HG02885 (cell line): Measurements from ENCODE around the gene FUT7.

Experiments used
- ATAC-seq: cut with Tn5 transposase; IDR thresholded peaks from one replicate; pipeline ENCODE4 v1.9.1; 2021; ENCODE audit warnings: mild to moderate bottlenecking; ENCODE audit not compliant: unreplicated experiment, poor library complexity

The FUT7 gene, protein sequence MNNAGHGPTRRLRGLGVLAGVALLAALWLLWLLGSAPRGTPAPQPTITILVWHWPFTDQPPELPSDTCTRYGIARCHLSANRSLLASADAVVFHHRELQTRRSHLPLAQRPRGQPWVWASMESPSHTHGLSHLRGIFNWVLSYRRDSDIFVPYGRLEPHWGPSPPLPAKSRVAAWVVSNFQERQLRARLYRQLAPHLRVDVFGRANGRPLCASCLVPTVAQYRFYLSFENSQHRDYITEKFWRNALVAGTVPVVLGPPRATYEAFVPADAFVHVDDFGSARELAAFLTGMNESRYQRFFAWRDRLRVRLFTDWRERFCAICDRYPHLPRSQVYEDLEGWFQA

DNA sequence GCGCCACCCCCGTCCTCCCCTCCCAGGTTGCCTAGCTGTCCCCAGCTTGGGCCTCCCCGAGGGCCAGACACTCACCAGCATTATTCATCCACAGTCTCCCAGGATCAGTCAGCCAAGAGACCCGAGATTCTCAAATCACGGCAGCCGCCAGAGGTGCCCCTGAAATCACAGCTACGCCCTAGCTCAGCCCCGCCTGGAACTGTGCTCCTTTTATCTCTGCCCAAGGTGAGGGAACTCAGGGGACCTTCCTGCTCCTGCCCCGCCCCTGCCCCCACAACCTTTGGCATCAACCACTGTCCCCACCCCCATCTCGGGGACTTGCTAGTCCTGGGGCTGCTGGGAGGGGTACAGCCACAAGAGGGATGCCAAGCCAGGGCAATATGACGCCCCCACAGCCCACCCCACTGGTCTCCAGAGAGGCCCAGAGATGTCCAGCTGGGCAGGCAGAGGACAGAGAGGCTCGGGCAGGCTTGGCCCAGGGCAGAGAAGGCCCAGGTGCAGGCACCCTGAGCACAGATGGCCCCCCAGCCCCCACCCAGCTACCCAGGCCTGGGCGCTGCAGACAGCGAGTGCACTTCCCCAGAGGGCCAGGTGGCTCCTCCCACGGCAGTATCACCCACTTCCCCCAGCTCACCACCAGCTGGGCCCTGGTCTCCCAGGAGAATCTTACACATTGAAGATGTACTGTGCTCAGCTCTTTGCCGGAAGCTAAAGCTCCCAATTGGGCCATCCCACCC is at the start of gene FUT7:
Gene FUT7, minus strand, starts transcription at position 185 of the 737 bp plus-strand sequence. Its CDS starts 97 bp downstream, at position 88.
- no peak for ATAC-seq

DNA sequence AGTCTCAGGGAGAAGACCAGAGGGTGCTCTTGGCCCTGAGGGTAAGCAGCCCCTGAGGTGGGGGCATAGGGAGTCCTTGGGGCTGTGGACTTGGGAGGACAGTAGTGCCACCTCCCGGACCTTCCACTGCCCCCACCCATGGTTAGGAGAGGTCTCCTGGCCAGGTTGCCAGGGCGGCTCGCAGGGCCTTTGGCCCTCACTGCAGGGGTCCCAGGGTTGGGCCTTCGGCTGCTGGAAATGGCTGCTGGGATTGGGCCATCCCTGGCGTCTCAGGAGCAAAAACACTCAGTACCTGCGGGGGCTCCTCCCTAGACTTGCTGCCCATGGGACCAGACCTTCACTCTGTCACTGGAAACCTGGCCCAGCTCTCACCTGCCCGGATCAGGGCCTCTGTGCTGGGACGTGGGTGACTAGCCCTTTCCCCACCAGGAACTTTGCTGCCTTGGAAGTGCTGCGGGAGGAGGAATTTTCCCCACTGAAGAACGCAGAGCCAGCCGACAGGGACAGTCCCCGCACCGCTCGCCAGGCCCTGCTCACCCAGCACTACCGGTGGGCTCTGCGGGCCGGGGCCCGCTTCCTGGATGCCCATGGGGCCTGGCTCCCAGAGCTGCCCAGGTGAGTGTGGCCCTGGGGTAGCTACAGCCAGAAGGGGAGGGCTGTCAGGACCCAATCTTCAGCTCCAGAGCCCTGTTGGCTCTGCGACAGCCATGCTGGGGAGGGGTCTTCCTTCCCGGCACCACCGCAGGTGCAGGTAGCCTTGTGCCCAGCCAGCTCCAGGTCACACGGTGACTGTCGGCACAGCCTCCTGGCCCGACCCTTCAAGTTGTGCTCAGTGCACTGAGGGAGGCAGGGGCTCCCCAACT is 48.6 kb upstream of the FUT7 start:
- no peak for ATAC-seq

DNA sequence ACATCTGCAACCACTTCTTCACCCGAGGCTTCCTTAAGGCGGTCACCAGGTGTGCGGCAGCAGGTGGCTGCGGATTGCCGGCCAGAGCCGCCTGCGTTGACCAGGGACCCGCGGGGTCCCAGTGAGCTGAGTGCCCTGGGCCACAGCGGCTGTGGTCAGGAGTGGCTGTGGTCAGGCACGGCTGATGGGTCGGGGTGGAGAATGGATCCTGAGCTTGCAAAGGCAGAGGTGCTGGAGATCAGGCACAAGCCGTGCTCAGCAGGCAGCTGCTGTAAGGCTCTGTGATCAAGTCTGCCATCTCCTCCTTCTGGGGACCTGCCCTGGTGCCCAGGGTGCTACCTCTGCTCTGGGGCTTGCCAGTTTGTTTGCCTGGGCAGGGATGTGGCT is 47.5 kb upstream of the FUT7 start:
- no peak for ATAC-seq

DNA sequence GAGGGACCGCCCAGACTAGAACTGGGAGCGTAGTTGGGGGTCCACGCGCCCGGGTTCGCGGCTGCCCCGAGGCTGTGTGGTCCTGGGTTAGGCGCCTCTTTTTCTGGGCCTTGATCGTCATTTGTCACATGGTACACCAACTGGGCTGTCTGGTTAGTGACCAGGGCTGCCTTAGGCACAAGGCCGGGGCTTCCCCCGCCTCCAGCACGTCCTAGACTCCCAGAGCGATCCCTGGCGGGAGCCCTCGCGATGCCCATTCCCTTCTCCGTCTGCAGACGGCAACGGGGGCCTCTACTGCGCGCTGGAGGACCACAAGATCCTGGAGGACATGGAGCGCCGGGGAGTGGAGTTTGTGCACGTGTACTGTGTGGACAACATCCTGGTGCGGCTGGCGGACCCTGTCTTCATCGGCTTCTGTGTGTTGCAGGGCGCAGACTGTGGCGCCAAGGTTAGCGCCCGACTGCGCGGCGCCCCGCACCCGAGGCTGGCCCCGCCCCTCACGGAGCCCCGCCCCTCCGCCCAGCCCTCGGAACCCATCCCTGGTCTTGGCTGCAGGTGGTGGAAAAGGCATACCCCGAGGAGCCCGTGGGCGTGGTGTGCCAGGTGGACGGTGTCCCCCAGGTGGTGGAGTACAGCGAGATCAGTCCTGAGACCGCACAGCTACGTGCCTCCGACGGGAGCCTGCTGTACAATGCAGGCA is 47.0 kb upstream of the FUT7 start:
- ATAC-seq, result no peak

DNA sequence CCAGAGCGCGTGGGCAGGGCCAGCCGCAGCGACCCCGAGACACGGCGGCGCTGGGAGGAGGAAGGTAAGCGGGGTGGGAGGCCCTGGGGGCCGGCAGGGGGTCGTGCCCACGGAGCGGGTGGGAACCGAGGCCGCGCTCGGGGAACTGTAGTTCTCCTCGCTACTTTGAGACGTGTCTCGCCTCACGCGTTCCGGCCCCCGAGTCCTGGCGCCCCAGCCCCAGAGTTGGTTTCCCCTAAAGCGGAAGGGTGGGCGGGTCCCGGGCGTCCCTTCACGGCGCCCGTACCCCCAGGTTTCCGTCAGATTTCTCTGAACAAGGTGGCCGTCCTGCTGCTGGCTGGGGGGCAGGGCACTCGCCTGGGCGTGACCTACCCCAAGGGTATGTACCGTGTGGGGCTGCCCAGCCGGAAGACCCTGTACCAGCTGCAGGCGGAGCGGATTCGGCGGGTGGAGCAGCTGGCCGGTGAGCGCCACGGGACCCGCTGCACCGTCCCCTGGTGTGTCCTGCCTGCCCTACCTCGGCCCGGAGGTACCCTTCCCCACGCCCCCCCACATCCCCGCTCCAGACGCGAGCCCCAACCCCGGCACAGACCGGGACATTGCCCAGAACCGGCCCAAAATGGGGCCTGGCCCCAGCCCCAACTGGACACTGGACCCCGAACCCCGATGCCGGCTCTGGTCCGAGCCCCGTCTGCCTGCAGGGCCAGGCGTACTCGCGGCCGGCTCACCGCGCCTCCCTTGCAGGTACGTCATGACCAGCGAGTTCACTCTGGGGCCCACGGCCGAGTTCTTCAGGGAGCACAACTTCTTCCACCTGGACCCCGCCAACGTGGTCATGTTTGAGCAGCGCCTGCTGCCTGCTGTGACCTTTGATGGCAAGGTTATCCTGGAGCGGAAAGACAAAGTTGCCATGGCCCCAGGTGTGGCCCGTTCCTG is 46.1 kb upstream of the FUT7 start:
- ATAC-seq, result peak; percentile 20

DNA sequence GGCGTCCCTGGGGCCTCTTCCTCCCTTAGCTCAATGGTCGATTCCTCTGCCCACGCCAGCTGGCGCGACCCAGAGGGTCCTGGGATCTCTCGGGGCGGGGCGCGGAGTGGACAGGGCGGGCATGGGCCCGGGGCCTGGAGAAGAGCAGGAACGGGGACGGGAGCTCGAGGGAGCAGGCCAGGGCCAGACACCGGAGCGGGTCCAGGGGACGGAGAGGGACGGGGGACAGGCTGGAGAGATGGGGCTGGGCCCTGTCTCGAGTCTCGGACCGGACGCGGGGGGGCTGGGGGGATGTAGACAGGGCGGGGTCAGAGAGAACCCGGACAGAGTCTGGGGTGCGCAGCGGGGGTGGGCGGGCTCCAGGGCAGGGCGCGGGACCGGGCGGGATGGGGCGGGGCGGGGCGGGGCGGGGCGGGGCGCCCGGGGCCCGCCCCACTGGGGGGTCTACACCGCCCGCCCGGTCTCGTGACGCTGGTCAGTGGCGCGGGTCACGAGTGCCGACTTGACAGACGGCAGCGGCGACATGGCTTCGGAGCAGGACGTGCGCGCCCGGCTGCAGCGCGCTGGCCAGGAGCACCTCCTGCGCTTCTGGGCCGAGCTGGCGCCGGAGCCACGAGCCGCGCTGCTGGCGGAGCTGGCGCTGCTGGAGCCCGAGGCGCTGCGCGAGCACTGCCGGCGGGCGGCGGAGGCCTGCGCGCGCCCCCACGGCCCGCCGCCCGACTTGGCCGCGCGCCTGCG is 45.3 kb upstream of the FUT7 start, which contains the start of gene UAP1L1:
Gene UAP1L1, plus strand, starts transcription at position 508 of the 738 bp plus-strand sequence. Its CDS starts 16 bp downstream, at position 524.
- ATAC-seq, result peak; percentile 65

DNA sequence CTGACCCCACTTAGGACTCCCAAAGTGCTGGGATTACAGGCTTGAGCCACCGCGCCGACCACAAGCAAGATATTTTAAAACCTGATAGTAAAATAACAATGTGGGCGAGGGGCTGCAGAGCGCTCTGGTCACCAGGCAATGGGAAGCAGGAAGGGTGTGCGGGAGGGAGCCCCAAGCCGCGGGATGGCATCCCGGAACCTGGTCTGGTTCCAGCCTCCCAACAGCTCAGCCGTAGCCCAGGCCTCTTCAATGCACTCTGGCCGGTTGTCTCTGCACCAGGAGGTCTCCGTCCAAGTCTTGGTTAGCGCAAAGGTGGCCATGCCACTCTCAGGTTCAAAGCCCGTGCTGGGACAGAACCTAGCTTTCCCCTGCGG is 44.7 kb upstream of the FUT7 start:
- ATAC-seq, result peak; percentile 1

DNA sequence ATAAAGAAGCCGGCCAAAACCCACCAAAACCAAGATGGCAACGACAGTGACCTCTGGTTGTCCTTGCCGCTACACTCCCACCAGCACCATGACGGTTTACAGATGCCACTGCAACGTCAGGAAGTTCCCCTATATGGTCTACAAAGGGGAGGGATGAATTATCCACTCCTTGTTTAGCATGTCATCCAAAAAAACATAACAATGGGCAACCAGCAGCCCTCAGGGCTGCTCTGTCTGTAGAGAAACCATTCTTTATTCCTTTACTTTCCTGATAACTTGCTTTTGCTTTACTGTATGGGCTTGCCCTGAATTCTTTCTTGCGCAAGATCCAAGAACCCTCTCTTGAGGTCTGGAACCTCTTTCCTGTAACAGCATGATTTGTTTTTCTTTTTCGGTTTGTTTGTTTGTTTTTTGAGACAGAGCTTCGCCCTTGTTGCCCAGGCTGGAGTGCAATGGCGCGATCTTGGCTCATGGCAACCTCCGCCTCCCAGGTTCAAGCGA is 43.4 kb upstream of the FUT7 start:
- ATAC-seq, result no peak

DNA sequence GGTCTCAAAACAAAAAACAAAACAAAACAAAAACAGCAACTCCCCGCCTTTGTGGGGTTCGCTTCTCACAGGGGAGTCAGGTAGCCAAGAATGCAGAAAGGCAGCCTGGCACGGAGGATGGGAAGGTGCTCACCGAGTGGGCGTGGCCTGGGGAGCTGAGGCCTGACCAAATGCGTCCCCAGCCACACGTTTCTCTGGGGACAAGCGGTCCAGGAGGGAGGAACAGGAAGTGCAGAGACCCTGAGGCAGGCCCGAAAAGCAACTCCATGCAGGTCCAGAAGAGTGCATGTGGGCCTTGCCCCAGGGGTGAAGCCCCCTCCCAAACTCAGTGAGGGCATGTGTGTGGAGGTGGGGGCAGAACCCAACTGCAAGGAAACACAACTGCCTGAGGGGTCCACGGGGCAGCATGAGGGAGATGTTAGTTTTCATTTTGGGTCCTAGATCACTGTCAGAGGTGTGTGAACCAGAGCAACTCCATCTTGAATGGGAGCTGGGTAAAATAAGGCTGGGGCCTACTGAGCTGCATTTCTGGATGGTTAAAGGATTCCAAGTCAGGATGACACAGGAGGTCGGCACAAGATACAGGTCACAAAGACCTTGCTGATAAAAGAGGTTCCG is 42.9 kb upstream of the FUT7 start:
- ATAC-seq, result no peak

DNA sequence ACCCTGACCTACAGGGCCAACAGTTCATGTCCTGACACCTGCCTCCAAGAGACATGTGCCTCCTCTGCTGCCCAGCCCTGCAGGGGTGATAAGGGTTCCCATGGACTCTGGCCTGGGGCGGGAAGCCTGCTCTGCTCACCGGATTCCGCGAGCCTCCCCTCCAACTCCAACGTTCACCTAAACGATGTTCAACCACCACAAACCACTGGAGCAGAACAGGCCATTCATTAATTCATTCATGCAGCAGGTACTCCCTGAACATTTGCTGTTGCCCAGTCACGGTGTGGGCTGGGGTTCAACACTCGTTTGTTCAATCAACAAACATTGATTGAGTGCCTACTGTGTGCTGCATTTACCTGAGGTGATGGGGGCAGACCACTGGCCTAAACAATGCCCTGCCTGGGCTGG is 42.1 kb upstream of the FUT7 start:
- no peak for ATAC-seq

DNA sequence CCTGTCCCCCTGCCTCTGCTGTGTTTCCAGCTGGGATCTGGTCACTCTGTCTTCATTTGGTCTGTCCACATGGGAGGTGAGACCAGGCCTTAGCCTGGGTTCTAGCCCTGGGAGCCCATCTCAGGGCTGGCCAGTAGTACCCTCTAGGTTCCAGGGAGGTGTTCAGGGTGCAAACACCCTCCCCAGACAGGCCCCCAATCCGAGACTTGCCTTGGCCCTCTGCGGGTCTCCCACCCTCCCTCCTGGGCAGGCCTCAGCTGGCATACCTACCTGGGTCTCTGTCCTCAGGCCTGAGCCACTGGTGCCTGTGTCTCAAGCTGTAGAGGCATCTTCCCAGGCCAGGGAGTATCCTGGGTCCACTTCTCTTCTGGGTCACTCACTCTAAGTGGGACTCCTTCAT is 39.4 kb upstream of the FUT7 start:
- no peak for ATAC-seq

DNA sequence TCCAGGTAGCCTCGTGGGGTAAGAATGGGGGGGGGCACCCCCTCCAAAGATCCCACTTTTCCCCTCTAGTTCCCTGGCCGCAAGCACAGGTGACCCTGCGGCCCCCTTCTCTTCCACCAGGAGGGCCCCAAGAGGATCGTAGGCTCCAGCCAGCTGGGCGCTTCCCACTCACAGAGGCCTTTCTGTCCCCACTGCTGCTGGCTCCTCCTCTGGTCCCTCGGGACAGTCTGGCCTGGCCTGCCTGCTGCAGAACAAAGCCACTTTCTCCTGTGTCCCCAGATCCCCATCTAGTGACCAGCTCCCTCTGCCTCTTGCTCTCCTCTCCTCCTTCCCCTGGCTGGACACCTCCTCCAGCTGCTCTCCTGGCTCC is 39.0 kb upstream of the FUT7 start:
- no peak for ATAC-seq

DNA sequence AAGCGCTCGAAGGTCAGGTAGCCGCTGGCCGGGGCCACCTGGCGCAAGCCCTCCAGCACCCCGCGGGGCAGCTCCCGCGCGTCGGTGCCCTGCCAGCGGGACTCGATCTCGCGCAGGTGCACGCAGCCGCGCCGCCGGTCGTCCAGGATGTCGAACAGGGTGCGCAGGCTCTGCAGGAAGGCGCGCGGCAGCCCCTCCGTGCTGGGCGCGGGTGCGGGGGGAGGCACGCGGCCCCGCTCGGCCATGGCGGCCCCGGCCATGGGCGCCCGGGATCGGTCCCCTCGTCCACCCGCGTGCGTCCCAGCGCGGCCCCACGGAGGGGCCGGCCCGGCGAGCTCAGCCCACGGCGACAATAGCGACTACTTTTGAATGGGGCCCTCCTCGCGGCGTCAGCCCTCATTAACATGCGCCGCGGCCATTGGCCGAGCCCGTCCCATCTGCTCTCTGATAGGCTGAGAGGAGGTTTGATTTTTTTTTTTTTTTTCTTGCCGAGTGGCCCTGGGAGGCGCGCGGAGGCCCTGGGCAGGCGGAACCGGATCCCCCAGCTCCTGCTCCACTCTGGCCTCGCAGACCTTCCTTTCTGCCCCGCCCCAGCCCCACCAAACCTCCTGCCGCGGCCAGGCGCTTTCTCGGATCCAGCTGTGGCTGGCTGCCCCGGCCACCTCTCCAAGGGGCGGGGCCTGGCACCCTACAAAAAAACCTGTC is 38.5 kb upstream of the FUT7 start, which contains the start of gene SAPCD2:
Gene SAPCD2, minus strand, starts transcription at position 357 of the 705 bp plus-strand sequence. Its CDS starts 97 bp downstream, at position 260.
- peak; percentile 75 for ATAC-seq

DNA sequence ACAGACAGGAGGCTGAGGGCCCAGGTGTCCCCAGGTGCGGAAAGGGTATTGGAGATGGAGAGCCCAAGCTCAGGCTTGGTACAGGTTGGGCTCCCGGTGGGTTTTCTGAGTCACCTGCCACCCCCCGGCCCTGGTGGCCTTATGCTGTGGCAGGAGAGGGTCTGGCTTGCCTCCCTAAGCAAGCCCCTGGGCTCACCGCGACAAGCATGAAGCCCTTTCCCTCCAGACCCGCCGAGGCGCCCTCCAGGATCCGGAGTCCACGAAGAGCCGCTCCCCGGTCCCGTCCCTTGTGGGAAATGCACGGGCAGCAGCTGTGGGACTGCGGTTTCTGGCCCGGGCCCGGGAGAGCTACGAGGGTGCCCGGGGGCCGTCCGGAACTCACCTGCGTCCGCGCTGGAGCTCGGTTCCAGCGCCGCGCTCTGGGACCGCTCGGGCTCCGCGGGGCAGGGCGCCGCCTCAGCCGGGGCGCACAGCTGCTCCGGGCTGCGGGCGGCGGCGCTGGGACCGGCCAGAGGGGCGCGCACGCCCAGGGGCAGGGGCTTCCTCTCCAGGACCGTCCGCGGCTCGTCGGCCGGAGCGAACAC is 37.7 kb upstream of the FUT7 start:
- ATAC-seq, result peak; percentile 13

DNA sequence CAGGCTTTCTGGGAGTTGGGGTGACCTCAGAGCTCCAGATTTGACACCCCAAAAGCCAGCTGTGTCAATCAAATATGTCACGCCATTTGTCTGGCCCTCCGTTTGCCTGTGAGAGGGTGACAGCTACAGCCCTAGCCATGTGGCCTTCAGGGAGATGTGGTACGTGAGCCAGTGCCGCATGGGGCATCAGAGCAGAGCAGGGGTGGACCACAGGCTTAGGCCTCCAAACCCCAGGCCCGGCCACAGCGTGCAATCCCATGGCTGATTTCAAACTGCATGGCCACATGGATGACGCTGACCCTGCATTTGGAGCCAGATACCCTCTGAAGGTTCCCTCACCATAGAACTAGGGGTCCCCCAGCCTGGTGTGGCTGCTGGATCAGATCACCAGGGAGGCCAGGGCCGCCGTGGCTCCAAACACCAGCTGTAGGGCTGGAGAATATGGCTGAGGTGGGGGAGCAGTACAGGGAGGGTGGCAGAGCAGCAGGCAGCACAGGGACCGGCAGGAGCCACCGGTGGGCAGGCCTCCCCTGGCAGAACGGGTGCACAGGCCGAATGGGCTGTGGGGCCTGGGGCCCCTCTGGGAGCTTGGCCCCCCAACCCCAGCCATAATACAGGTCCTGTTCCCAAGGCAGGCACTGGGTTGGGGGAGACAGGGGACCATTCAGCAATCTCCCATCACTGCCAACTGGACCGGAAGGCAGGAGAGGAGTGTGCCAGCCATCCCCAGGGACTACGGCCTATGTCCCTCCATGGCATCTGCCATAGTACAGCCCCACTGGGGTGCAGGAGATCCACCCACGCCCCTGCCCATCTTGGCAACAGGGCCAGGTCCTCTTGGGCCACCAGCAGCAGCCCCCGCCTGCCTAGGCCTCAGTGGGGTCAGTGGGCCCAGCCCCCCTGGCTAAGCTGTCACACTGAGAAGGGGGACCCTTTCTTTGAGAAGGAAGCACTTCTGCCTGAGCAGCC is 36.9 kb upstream of the FUT7 start:
- no peak for ATAC-seq
